Coronary artery (tissue), 2 donors: ENCODE results near the gene SFT2D2.

Experiments used
- DNase-seq: peaks from one replicate; pipeline ENCODE4 v3.0.0-alpha.2; 2017; ENCODE audit warnings: low spot score
- H3K27ac ChIP-seq, 2 donors: fragments of 200-600 bp; sonication (generic); one replicate each; pipeline ENCODE4 v1.5.1; 2016 to 2019
- H3K4me3 ChIP-seq: fragments of 200-600 bp; sonication (generic); 2 replicates; pipeline ENCODE4 v1.5.1; 2016; ENCODE audit warnings: mild to moderate bottlenecking, moderate library complexity
- CTCF ChIP-seq: fragments of 200-600 bp; sonication (generic); IDR thresholded peaks from one replicate; pipeline ENCODE4 v1.5.1; 2019; ENCODE audit warnings: antibody characterized with exemption

Gene SFT2D2

GRCh38 chr1:168281603-168282325, 56.0 kb downstream of the SFT2D2 start:
- Histone ChIP-seq H3K4me3 (no peak overlapping the region), H3K27ac (no peak overlapping the region)
- DNase-seq, result no peak
- TF ChIP-seq CTCF, result no peak

GRCh38 chr1:168285521-168285790, 59.7 kb downstream of the SFT2D2 start:
- no peak for DNase-seq

GRCh38 chr1:168285971-168286927, 60.4 kb downstream of the SFT2D2 start:
- no peak for TF ChIP-seq CTCF
- no peak overlapping the region for H3K4me3 ChIP-seq
- DNase-seq, result no peak
- H3K27ac ChIP-seq, result no peak overlapping the region

More at GRCh38 chr1:168285521-168285790, 59.7 kb downstream of the SFT2D2 start:
- TF ChIP-seq CTCF, result no peak
- Histone ChIP-seq H3K27ac (no peak overlapping the region), H3K4me3 (no peak overlapping the region)

- TF ChIP-seq CTCF, result no peak
- DNase-seq, result no peak
Measured at GRCh38 chr1:168287237-168287664, 61.4 kb downstream of the SFT2D2 start.

GRCh38 chr1:168288311-168289052, 62.7 kb downstream of the SFT2D2 start:
- H3K4me3 ChIP-seq, result no peak overlapping the region
- TF ChIP-seq CTCF, result no peak
- DNase-seq, result no peak
- H3K27ac ChIP-seq, result no peak overlapping the region

More at GRCh38 chr1:168287237-168287664, 61.4 kb downstream of the SFT2D2 start:
- Histone ChIP-seq H3K27ac (no peak overlapping the region), H3K4me3 (no peak overlapping the region)

GRCh38 chr1:168291222-168291837, 65.5 kb downstream of the SFT2D2 start:
- no peak for TF ChIP-seq CTCF
- Histone ChIP-seq H3K4me3 (no peak overlapping the region), H3K27ac (no peak overlapping the region)
- DNase-seq, result no peak
